Hepatocyte (in vitro differentiated cells): ENCODE results near the gene PFKL.

Experiments used
- CTCF ChIP-seq: fragments of 200-600 bp; sonication (generic); IDR thresholded peaks from 2 replicates; pipeline ENCODE4 v1.5.1; 2016; ENCODE audit warnings: antibody characterized with exemption, mild to moderate bottlenecking; ENCODE audit not compliant: poor library complexity
- EZH2 ChIP-seq: fragments of 200-600 bp; sonication (generic); IDR thresholded peaks from 2 replicates; pipeline ENCODE4 v1.6.1; 2016; ENCODE audit warnings: antibody characterized with exemption, mild to moderate bottlenecking, borderline replicate concordance

- TF ChIP-seq CTCF (no peak), EZH2 (no peak)
Observed at GRCh38 chr21:44321846-44322450, 22.1 kb downstream of the PFKL start.
